ENCODE measurements around the gene HPX.

HPX gene

GRCh38 chr11:6404342-6405051 is 36.3 kb downstream of the HPX start:
- no peaks in the 10 kb centered on the region for H3K27me3 ChIP-seq (ENCODE audit: insufficient read depth, insufficient read length)
- H3K9ac ChIP-seq (ENCODE audit: insufficient read length, low read depth): no peak overlapping the region
- DNase-seq (ENCODE audit: low read depth, low spot score): no peak
- peaks cover 16% of the 10 kb centered on the region for H3K36me3 ChIP-seq (ENCODE audit: insufficient read depth, insufficient read length, low read length)
- no peaks in the 10 kb centered on the region for H3K9me3 ChIP-seq (ENCODE audit: insufficient read depth, low read length)
- TF ChIP-seq ZNF274 (IDR thresholded peaks at IDR 0.05; ENCODE audit: low read depth, low read length) (no peak), SUZ12 (IDR thresholded peaks at IDR 0.05; ENCODE audit: extremely low read depth, insufficient read depth, insufficient read length) (no peak), YY1 (IDR thresholded peaks at IDR 0.05; ENCODE audit: insufficient read depth, insufficient read length) (no peak)
- H3K4me3 ChIP-seq (ENCODE audit: insufficient read length, low read depth): no peak overlapping the region
- peaks cover 11% of the 10 kb centered on the region for H3K4me1 ChIP-seq (ENCODE audit: insufficient read depth, insufficient read length)

GRCh38 chr11:6403539-6403938 is 37.2 kb downstream of the HPX start:
- Histone ChIP-seq H3K4me1 (ENCODE audit: insufficient read depth, insufficient read length) (peaks cover 11% of the 10 kb centered on the region), H3K4me3 (ENCODE audit: insufficient read length, low read depth) (no peak overlapping the region), H3K9ac (ENCODE audit: insufficient read length, low read depth) (no peak overlapping the region), H3K9me3 (ENCODE audit: insufficient read depth, low read length) (no peaks in the 10 kb centered on the region), H3K36me3 (ENCODE audit: insufficient read depth, insufficient read length, low read length) (peaks cover 16% of the 10 kb centered on the region), H3K27me3 (ENCODE audit: insufficient read depth, insufficient read length) (no peaks in the 10 kb centered on the region)
- TF ChIP-seq YY1 (IDR thresholded peaks at IDR 0.05; ENCODE audit: insufficient read depth, insufficient read length) (no peak), SUZ12 (IDR thresholded peaks at IDR 0.05; ENCODE audit: extremely low read depth, insufficient read depth, insufficient read length) (no peak), ZNF274 (IDR thresholded peaks at IDR 0.05; ENCODE audit: low read depth, low read length) (no peak)
- DNase-seq (ENCODE audit: low read depth, low spot score): no peak

GRCh38 chr11:6402561-6402981 is 38.2 kb downstream of the HPX start:
- peaks cover 16% of the 10 kb centered on the region for H3K36me3 ChIP-seq (ENCODE audit: insufficient read depth, insufficient read length, low read length)
- no peaks in the 10 kb centered on the region for H3K27me3 ChIP-seq (ENCODE audit: insufficient read depth, insufficient read length)
- no peak for TF ChIP-seq ZNF274 (IDR thresholded peaks at IDR 0.05; ENCODE audit: low read depth, low read length)
- no peak for TF ChIP-seq YY1 (IDR thresholded peaks at IDR 0.05; ENCODE audit: insufficient read depth, insufficient read length)
- no peak for TF ChIP-seq SUZ12 (IDR thresholded peaks at IDR 0.05; ENCODE audit: extremely low read depth, insufficient read depth, insufficient read length)
- H3K4me3 ChIP-seq (ENCODE audit: insufficient read length, low read depth): no peak overlapping the region
- DNase-seq (ENCODE audit: low read depth, low spot score): no peak
- H3K4me1 ChIP-seq (ENCODE audit: insufficient read depth, insufficient read length): peaks cover 11% of the 10 kb centered on the region
- H3K9me3 ChIP-seq (ENCODE audit: insufficient read depth, low read length): no peaks in the 10 kb centered on the region
- H3K9ac ChIP-seq (ENCODE audit: insufficient read length, low read depth): no peak overlapping the region

- Histone ChIP-seq H3K9ac (ENCODE audit: insufficient read length, low read depth) (no peak overlapping the region), H3K36me3 (ENCODE audit: insufficient read depth, insufficient read length, low read length) (peaks cover 16% of the 10 kb centered on the region), H3K27me3 (ENCODE audit: insufficient read depth, insufficient read length) (no peaks in the 10 kb centered on the region), H3K4me1 (ENCODE audit: insufficient read depth, insufficient read length) (peaks cover 11% of the 10 kb centered on the region), H3K4me3 (ENCODE audit: insufficient read length, low read depth) (no peak overlapping the region), H3K9me3 (ENCODE audit: insufficient read depth, low read length) (no peaks in the 10 kb centered on the region)
- no peak for DNase-seq (ENCODE audit: low read depth, low spot score)
- no peak for TF ChIP-seq YY1 (IDR thresholded peaks at IDR 0.05; ENCODE audit: insufficient read depth, insufficient read length)
- TF ChIP-seq ZNF274 (IDR thresholded peaks at IDR 0.05; ENCODE audit: low read depth, low read length): no peak
Measured at GRCh38 chr11:6402061-6402470, 38.7 kb downstream of the HPX start.

GRCh38 chr11:6401464-6401863 is 39.3 kb downstream of the HPX start:
- no peak for TF ChIP-seq YY1 (IDR thresholded peaks at IDR 0.05; ENCODE audit: insufficient read depth, insufficient read length)
- no peak for TF ChIP-seq SUZ12 (IDR thresholded peaks at IDR 0.05; ENCODE audit: extremely low read depth, insufficient read depth, insufficient read length)
- TF ChIP-seq ZNF274 (IDR thresholded peaks at IDR 0.05; ENCODE audit: low read depth, low read length): no peak
- Histone ChIP-seq H3K9ac (ENCODE audit: insufficient read length, low read depth) (no peak overlapping the region), H3K9me3 (ENCODE audit: insufficient read depth, low read length) (no peaks in the 10 kb centered on the region)

GRCh38 chr11:6400431-6401345 is 40.1 kb downstream of the HPX start:
- TF ChIP-seq ZNF274 (IDR thresholded peaks at IDR 0.05; ENCODE audit: low read depth, low read length) (no peak), SUZ12 (IDR thresholded peaks at IDR 0.05; ENCODE audit: extremely low read depth, insufficient read depth, insufficient read length) (no peak), YY1 (IDR thresholded peaks at IDR 0.05; ENCODE audit: insufficient read depth, insufficient read length) (no peak)
- Histone ChIP-seq H3K9ac (ENCODE audit: insufficient read length, low read depth) (no peak overlapping the region), H3K9me3 (ENCODE audit: insufficient read depth, low read length) (no peaks in the 10 kb centered on the region), H3K4me1 (ENCODE audit: insufficient read depth, insufficient read length) (peaks cover 11% of the 10 kb centered on the region), H3K4me3 (ENCODE audit: insufficient read length, low read depth) (no peak overlapping the region), H3K36me3 (ENCODE audit: insufficient read depth, insufficient read length, low read length) (peaks cover 21% of the 10 kb centered on the region), H3K27me3 (ENCODE audit: insufficient read depth, insufficient read length) (no peaks in the 10 kb centered on the region)
- no peak for DNase-seq (ENCODE audit: low read depth, low spot score)

More at GRCh38 chr11:6401464-6401863, 39.3 kb downstream of the HPX start:
- Histone ChIP-seq H3K4me3 (ENCODE audit: insufficient read length, low read depth) (no peak overlapping the region), H3K36me3 (ENCODE audit: insufficient read depth, insufficient read length, low read length) (peaks cover 16% of the 10 kb centered on the region), H3K27me3 (ENCODE audit: insufficient read depth, insufficient read length) (no peaks in the 10 kb centered on the region), H3K4me1 (ENCODE audit: insufficient read depth, insufficient read length) (peaks cover 11% of the 10 kb centered on the region)
- DNase-seq (ENCODE audit: low read depth, low spot score): no peak

GRCh38 chr11:6397636-6398035 is 43.2 kb downstream of the HPX start:
- Histone ChIP-seq H3K9me3 (ENCODE audit: insufficient read depth, low read length) (no peaks in the 10 kb centered on the region), H3K9ac (ENCODE audit: insufficient read length, low read depth) (no peak overlapping the region), H3K4me3 (ENCODE audit: insufficient read length, low read depth) (no peak overlapping the region), H3K27me3 (ENCODE audit: insufficient read depth, insufficient read length) (no peaks in the 10 kb centered on the region), H3K4me1 (ENCODE audit: insufficient read depth, insufficient read length) (no peaks in the 10 kb centered on the region), H3K36me3 (ENCODE audit: insufficient read depth, insufficient read length, low read length) (peaks cover 33% of the 10 kb centered on the region)
- DNase-seq (ENCODE audit: low read depth, low spot score): no peak
- TF ChIP-seq SUZ12 (IDR thresholded peaks at IDR 0.05; ENCODE audit: extremely low read depth, insufficient read depth, insufficient read length) (no peak), ZNF274 (IDR thresholded peaks at IDR 0.05; ENCODE audit: low read depth, low read length) (no peak), YY1 (IDR thresholded peaks at IDR 0.05; ENCODE audit: insufficient read depth, insufficient read length) (no peak)
